GM12874 (cell line): Measurements from ENCODE around the gene SEC62.

Experiments
- CTCF ChIP-seq: IDR thresholded peaks from 2 replicates; pipeline ENCODE4 v1.5.1; 2011; ENCODE audit warnings: low read depth, mild to moderate bottlenecking, control low read depth, low read length, moderate library complexity; ENCODE audit not compliant: insufficient read depth

Gene SEC62

GRCh38 chr3:169969174-169970095 lies 2.8 kb downstream of the SEC62 start:
- TF ChIP-seq CTCF = no peak

DNA sequence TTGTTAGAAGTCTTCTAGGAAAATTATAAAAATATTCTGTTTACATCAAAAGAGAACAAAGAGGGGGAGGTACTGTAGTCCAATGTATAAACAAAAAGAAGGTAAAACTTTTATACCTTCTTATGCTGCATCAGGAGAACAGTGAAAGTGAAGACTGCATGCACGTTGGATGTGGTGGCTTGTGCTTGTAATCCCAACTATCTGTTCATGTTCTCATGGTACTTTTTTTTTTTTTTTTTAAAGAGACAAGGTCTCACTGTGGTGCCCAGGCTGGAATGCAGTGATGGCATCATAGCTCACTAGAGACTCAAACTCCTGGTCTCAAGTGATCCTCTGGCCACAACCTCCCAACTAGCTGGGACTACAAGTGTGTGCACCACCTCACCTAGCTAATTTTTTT lies 4.2 kb downstream of the SEC62 start:
- no peak for TF ChIP-seq CTCF

- TF ChIP-seq CTCF = no peak
Measured at GRCh38 chr3:169971522-169971921, 4.9 kb downstream of the SEC62 start.

DNA sequence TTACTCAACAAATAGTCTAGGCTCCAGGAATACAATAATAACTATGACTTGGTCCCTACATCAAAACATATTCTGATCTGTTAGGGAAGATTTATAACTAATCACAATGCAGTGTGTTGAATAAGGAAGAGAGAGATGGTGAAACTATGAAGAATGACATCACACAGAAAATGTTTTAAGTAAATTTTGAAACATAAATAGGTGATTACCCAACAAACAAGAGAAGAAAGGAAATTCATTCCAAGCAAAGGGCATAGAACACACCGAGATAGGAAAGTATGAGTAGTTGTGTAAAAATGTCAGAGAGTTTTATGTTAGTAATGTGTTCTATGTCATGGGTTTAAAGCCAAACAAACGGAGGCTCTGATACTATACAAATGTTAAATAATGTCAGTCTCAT lies 13.4 kb downstream of the SEC62 start:
- no peak for TF ChIP-seq CTCF

- no peak for TF ChIP-seq CTCF
Measured at GRCh38 chr3:169984292-169984691, 17.7 kb downstream of the SEC62 start.

DNA sequence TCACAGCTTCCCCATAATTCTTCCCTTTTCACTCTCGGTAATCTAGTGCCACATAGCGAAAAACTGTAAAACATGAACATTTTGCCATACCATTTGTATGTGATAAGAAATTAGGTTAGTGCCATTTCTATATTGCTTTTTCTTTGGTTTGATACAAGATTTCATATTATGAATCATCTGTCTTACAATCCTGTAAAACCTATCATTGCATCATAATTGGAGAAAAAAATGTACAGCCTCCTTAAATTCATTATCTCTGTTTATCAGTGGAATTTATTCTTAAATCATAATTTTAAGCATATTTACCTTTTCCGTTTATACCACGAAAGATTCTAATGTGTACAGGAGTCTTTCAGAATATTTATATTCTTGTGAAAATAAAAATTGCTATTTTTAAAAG lies 23.8 kb downstream of the SEC62 start:
- TF ChIP-seq CTCF = no peak

DNA sequence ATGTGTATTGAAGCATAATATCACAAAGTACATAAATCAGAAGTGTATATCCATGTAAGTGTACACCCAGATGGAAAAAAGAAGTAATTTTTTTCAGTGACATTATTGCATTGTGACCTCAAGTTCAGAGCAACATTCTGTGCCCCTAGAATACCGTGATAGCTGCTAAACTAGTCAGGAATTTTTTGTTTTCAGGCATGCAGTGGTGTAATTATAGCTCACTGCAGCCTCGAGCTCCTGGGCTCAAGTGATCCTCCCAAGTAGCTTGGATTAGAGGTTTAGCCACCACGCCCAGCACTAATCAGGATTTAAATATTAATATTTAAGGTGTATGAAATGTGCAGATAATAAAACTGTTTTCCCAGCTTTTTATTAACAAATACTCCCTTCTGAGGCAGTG lies 25.5 kb downstream of the SEC62 start:
- no peak for TF ChIP-seq CTCF
